ENCODE data around the gene S100A4.
A peak's percentile ranks its signal among the peaks of the same experiment; 100 is the strongest.

S100A4 gene

GRCh38 chr1:153573351-153573750, 27.7 kb upstream of the S100A4 start:
- TF ChIP-seq, protein P1, sequence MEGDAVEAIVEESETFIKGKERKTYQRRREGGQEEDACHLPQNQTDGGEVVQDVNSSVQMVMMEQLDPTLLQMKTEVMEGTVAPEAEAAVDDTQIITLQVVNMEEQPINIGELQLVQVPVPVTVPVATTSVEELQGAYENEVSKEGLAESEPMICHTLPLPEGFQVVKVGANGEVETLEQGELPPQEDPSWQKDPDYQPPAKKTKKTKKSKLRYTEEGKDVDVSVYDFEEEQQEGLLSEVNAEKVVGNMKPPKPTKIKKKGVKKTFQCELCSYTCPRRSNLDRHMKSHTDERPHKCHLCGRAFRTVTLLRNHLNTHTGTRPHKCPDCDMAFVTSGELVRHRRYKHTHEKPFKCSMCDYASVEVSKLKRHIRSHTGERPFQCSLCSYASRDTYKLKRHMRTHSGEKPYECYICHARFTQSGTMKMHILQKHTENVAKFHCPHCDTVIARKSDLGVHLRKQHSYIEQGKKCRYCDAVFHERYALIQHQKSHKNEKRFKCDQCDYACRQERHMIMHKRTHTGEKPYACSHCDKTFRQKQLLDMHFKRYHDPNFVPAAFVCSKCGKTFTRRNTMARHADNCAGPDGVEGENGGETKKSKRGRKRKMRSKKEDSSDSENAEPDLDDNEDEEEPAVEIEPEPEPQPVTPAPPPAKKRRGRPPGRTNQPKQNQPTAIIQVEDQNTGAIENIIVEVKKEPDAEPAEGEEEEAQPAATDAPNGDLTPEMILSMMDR (IDR thresholded peaks at IDR 0.05; ENCODE audit: low read depth, low read length): no peak
- H3K4me3 ChIP-seq (replicated peaks in 1 of 2; ENCODE audit: low read depth in 2 of 2, low read length in 2 of 2): no peak overlapping the region
- peak in 1 of 2 donors; percentile 57 for DNase-seq (ENCODE audit: low read depth in 2 of 2)

DNA sequence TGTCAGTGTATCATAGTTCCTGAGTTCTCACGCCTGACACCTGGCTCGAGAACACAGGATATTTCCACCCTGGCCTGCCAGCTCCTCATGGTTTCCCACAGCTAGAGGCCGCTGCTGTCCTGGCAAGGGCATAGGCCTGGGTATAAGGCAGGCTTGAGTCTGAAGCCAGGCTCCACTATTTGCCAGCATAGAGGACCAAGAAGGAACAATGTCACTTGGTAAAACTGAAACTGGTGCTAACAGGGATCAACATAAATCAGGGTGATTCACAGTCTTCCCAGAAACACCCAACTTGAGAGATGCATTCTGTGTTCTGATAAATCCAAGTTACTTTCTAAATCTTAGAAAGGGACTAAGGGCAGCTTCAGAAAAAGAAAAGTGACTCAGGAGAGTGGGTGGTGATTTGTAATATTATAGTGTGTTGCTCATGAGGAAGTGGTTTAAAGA, 27.0 kb upstream of the S100A4 start:
- H3K4me3 ChIP-seq (replicated peaks in 1 of 2; ENCODE audit: low read depth in 2 of 2, low read length in 2 of 2): no peak overlapping the region
- peak; percentile 86 to 89 for DNase-seq (ENCODE audit: low read depth in 2 of 2)
- TF ChIP-seq, protein P1 (IDR thresholded peaks at IDR 0.05; ENCODE audit: low read depth, low read length): peak; percentile 94

DNA sequence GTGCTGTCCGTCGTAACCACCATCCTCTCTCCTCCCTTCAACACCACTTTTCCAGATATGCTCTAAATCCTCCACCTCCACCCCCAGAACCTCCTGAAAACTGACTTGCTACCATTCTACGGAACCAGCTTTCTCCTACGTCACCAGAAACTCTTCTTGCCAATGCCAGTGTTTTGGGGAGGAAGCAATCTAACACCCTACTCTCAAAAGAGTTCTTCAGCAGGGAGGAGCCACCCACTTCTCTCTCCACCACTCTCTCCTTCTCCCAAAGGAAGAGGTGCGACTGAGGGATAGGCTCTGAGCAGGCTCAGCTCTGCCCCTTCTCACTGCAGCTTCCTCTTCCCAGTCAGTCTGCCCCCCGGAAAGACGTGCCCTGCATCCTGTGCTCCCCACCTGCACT, 26.1 kb upstream of the S100A4 start:
- no peak overlapping the region for H3K4me3 ChIP-seq (replicated peaks in 1 of 2; ENCODE audit: low read depth in 2 of 2, low read length in 2 of 2)
- DNase-seq (ENCODE audit: low read depth in 2 of 2): no peak
- TF ChIP-seq, protein P1 (IDR thresholded peaks at IDR 0.05; ENCODE audit: low read depth, low read length): no peak

DNA sequence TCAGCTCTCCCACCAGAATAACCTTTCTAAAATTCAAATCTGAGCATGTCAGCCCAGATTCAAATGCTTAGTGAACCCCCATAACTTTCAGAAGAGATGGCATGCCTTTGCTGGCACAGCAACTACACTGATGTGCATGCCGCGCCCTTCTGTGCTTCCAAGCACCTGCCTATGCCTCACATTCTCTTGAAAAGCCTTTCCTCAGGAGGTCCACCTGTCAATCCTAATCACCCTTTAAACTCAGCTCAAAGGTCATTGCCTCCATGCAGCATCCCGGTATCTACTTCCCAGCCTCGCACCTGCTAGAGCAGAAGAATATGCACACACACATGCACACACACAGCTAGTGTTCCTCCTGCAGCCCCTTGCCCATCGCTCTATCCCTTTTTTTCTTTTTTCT, 25.3 kb upstream of the S100A4 start:
- no peak overlapping the region for H3K4me3 ChIP-seq (replicated peaks in 1 of 2; ENCODE audit: low read depth in 2 of 2, low read length in 2 of 2)
- DNase-seq (ENCODE audit: low read depth in 2 of 2): no peak
- TF ChIP-seq, protein P1 (IDR thresholded peaks at IDR 0.05; ENCODE audit: low read depth, low read length): no peak

DNA sequence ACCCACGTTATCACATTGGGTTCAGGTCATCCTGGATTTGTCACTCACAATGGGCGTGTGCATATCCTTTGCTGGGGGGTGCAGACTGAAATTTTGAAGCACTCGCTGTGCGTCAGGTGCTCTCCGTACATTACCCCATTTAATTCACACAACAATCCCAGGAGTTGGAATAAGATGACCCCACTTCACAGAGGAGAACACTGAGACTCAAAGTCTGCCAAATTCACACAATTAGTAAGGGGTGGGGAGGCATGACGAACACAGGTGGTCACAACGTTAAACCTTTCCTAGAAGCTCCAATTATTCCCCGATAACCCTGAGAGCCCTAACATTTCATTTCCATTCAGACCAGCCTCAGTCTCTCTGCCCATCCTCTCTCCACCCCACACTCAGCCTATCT, 23.9 kb upstream of the S100A4 start:
- TF ChIP-seq, protein P1 (IDR thresholded peaks at IDR 0.05; ENCODE audit: low read depth, low read length): no peak
- no peak overlapping the region for H3K4me3 ChIP-seq (replicated peaks in 1 of 2; ENCODE audit: low read depth in 2 of 2, low read length in 2 of 2)
- DNase-seq (ENCODE audit: low read depth in 2 of 2): no peak

- H3K4me3 ChIP-seq (replicated peaks in 1 of 2; ENCODE audit: low read depth in 2 of 2, low read length in 2 of 2): no peak overlapping the region
- TF ChIP-seq, protein P1 (IDR thresholded peaks at IDR 0.05; ENCODE audit: low read depth, low read length): peak; percentile 97
- peak; percentile 90 to 91 for DNase-seq (ENCODE audit: low read depth in 2 of 2)
Observed at GRCh38 chr1:153568367-153569099, 22.9 kb upstream of the S100A4 start.
